ENCODE data around the gene PARD6G.

PARD6G gene

DNA sequence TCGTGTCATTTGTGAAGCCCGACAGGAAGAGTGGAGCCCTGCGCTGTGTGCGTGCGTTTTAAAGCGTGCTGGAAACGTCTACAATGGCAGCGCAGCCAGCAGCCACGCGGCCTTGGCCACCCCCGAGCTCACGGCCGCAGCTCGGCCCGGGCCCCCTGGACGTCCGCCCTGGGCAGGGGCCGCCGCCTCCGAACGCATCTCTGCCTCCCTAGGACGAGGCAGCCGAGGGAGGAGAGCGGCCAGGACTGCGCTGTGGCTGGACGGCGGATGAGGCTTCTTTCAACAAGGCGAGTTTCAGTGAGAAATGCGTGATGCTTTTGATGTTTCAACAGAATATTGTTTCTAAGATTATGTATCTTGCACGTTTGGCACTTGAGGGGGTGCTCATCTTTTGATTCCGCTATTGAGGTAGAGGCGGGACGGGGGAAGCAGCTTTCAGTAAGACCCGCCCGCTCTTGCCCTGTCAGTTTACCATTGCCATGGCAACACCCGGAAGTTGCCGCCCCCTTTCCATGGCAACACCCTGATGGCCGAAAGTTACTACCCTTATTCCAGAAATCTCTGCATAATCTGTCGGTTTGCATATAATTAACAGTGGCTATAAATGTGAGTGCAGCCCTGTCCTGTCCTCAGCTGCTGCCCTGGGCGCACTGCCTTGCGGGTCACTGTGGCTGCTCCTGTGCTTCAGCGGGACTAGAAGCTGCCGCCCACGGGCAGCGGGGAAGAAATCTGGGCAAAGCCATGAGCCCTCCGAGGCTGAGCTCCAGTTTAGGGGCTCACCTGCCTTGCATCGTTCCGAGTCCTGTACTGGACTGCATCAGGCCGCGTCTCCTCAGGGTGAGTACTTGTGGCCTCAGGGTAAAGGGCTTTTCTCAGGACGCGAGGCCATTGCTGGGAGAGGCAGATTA is 99.6 kb downstream of the PARD6G start:
- TF ChIP-seq, protein P1, sequence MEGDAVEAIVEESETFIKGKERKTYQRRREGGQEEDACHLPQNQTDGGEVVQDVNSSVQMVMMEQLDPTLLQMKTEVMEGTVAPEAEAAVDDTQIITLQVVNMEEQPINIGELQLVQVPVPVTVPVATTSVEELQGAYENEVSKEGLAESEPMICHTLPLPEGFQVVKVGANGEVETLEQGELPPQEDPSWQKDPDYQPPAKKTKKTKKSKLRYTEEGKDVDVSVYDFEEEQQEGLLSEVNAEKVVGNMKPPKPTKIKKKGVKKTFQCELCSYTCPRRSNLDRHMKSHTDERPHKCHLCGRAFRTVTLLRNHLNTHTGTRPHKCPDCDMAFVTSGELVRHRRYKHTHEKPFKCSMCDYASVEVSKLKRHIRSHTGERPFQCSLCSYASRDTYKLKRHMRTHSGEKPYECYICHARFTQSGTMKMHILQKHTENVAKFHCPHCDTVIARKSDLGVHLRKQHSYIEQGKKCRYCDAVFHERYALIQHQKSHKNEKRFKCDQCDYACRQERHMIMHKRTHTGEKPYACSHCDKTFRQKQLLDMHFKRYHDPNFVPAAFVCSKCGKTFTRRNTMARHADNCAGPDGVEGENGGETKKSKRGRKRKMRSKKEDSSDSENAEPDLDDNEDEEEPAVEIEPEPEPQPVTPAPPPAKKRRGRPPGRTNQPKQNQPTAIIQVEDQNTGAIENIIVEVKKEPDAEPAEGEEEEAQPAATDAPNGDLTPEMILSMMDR (IDR thresholded peaks at IDR 0.05; ENCODE audit: low read depth, low read length) = no peak
- peak; percentile 73 for DNase-seq (ENCODE audit: low read depth, low spot score)
- in situ Hi-C loops (cut with HindIII; ENCODE audit: low sequenced_read_pairs) = no loop called here
- H3K4me3 ChIP-seq (ENCODE audit: low read depth, low read length) = peak overlapping the region; percentile 62

DNA sequence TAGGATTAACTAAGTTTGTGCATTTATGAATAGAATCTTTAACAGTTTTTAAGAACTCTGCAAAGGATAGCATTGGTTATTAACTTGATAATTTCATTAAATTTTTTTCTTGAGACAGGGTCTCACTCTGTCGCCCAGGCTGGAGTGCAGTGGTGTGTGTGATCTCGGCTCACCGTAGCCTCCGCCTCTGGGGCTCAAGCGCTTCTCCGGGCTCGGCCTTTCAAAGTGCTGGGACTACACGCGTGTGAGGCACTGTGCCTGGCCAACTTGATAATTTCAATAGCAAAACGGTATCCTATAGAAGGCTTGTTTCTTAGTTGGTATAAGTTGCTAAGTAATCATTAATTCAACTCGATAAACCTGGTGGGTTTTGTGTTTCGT is 100.3 kb downstream of the PARD6G start:
- peak overlapping the region; percentile 62 for H3K4me3 ChIP-seq (ENCODE audit: low read depth, low read length)
- in situ Hi-C loops (cut with HindIII; ENCODE audit: low sequenced_read_pairs) = no loop called here
- peak; percentile 14 for DNase-seq (ENCODE audit: low read depth, low spot score)
- TF ChIP-seq, protein P1 (IDR thresholded peaks at IDR 0.05; ENCODE audit: low read depth, low read length) = no peak

DNA sequence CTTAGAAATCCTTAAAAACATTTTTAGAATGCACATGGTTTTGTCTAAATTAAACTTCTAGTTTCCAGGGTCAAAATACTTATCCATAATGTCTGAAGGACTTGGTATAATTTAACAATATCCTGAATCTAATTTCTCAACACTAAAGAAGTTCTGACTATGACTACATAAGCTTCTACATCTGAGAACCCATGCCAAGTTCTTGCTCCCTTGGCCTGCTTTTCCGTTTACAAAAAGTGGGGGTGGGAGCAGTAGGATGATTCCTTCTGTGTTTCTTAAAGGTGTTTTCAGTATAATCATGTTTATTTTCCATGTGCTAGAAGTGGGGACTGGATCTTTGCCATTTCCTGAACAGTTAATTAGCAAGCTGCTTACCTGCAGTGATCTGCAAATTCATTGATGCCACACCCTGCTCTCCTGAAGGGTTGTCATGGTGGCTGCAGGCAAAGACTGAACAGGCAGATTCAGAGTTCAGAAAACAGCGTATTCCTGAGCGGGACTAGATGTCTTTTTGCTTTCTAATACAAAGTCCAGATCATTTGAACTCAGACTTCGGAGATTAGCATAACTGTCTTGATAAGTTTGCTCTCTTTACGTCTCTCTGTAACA is 102.0 kb downstream of the PARD6G start:
- no peak for DNase-seq (ENCODE audit: low read depth, low spot score)
- TF ChIP-seq, protein P1 (IDR thresholded peaks at IDR 0.05; ENCODE audit: low read depth, low read length) = no peak

DNA sequence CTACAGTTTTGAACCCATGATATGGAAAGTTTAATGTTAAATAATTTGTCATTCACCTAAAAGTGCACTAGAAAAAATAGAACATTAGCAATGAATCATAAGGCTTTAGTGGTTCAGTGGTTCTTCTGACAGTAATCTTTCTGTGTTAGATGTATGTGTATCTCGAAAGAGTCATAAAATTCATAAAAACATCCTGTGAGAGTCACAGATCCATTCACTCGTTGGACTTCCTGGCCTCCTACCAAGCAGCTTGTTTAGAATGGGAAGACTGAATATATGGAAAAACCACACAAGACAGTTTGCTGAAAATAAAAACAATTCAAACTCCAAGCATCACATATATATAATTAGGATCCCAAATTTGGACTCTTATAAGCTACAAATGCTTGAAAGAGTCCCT is 103.4 kb downstream of the PARD6G start:
- in situ Hi-C loops (cut with HindIII; ENCODE audit: low sequenced_read_pairs) = no loop called here
- TF ChIP-seq, protein P1 (IDR thresholded peaks at IDR 0.05; ENCODE audit: low read depth, low read length) = no peak
- peak; percentile 39 for DNase-seq (ENCODE audit: low read depth, low spot score)
- no peak overlapping the region for H3K4me3 ChIP-seq (ENCODE audit: low read depth, low read length)

More for the DNA sequence above, 102.0 kb downstream of the PARD6G start:
- in situ Hi-C loops (cut with HindIII; ENCODE audit: low sequenced_read_pairs) = no loop called here
- H3K4me3 ChIP-seq (ENCODE audit: low read depth, low read length) = no peak overlapping the region

DNA sequence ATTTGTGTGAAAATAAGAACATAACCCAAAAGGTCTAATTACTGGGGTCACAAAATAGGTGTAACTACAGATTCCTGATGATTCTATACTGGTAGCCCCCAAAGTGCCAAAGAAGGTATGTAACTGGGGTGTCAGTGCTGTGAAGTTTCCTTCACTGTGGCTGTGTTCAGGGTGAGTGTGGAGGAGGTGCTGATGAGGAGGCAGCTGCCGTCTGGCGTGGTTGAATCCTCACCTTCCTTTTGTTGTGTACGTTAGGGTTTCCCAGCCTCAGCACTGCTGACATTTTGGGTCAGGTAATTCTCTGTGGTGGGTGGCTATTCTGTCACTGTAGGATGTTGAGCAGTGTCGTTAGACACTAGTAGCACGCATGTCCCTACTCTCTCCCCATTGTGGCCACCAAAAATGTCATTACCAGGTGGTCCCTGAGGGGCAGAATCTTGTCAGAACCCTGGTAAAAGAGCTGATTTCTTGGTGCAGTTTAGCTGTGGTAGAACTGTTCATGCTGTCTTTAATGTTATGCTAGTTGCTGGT is 106.8 kb downstream of the PARD6G start:
- no peak overlapping the region for H3K4me3 ChIP-seq (ENCODE audit: low read depth, low read length)
- TF ChIP-seq, protein P1 (IDR thresholded peaks at IDR 0.05; ENCODE audit: low read depth, low read length) = no peak
- in situ Hi-C loops (cut with HindIII; ENCODE audit: low sequenced_read_pairs) = no loop called here
- DNase-seq (ENCODE audit: low read depth, low spot score) = no peak

DNA sequence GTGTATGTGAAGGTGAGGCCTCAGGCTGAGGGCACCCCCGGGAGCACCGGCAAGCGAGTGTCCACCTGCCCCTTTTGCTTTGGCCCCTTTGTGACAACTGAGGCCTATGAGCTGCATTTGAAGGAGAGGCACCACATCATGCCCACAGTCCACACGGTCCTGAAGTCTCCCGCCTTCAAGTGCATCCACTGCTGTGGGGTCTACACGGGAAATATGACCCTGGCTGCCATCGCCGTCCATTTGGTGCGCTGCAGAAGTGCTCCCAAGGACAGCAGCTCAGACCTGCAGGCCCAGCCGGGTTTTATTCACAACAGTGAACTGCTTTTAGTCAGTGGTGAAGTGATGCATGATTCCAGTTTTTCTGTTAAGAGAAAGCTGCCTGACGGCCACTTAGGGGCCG is 109.3 kb downstream of the PARD6G start:
- DNase-seq (ENCODE audit: low read depth, low spot score) = no peak
- no peak overlapping the region for H3K4me3 ChIP-seq (ENCODE audit: low read depth, low read length)
- TF ChIP-seq, protein P1 (IDR thresholded peaks at IDR 0.05; ENCODE audit: low read depth, low read length) = no peak
- in situ Hi-C loops (cut with HindIII; ENCODE audit: low sequenced_read_pairs) = no loop called here
